CD4-positive, CD25-positive, alpha-beta regulatory T cell (primary cell): ENCODE results near the gene CTNNA2. TPM values are rescaled to one million over a fixed set of nuclear protein-coding genes. Genes with fewer than 3 reads are reported as not detected.

Source experiments
- ATAC-seq, 2 donors: fragments of 150-1000 bp; cut with Tn5 transposase; one replicate each; pipeline ENCODE4 v1.10.0; 2021; ENCODE audit warnings: low read depth in 2 of 2, moderate number of reproducible peaks in 2 of 2, moderate library complexity in 1 of 2
- DNase-seq, 3 donors: peaks; one replicate each; pipeline versions ENCODE4 v3.0.0 to v3.0.0-alpha.2; 2012 to 2022; ENCODE audit warnings: mixed read lengths in 1 of 3
- H3K27ac ChIP-seq: one replicate; pipeline ENCODE4 v1.7.0; 2013; ENCODE audit warnings: mild to moderate bottlenecking, low read length; ENCODE audit not compliant: insufficient read depth, poor library complexity, severe bottlenecking
- H3K27me3 ChIP-seq: one replicate; pipeline ENCODE4 v1.7.0; 2013; ENCODE audit warnings: low read length; ENCODE audit not compliant: control insufficient read depth, insufficient read depth
- H3K36me3 ChIP-seq: one replicate; pipeline ENCODE4 v1.7.0; 2013; ENCODE audit warnings: mild to moderate bottlenecking, low read length, moderate library complexity; ENCODE audit not compliant: control insufficient read depth, insufficient read depth
- H3K4me1 ChIP-seq: 2 replicates; pipeline ENCODE4 v1.7.0; 2013; ENCODE audit warnings: mild to moderate bottlenecking, low read length; ENCODE audit not compliant: insufficient read depth, control insufficient read depth, poor library complexity, severe bottlenecking
- H3K4me3 ChIP-seq: one replicate; pipeline ENCODE4 v1.7.0; 2013; ENCODE audit warnings: low read depth, mild to moderate bottlenecking, low read length, moderate library complexity
- H3K9me3 ChIP-seq, 2 experiments: 1 replicate in 1 of 2; 2 replicates in 1 of 2; pipeline ENCODE4 v1.7.0; 2013; ENCODE audit warnings: low read length in 2 of 2, mild to moderate bottlenecking in 1 of 2, moderate library complexity in 1 of 2; ENCODE audit not compliant: control insufficient read depth in 2 of 2
- H3K27ac Mint-ChIP-seq, 3 donors: one replicate each; pipeline ENCODE4 v1.8.0; 2020 to 2022; ENCODE audit warnings: mild to moderate bottlenecking in 3 of 3, mixed read lengths in 3 of 3, moderate library complexity in 2 of 3
- H3K27me3 Mint-ChIP-seq: one replicate; pipeline ENCODE4 v1.8.0; 2022; ENCODE audit warnings: mild to moderate bottlenecking, mixed read lengths
- H3K36me3 Mint-ChIP-seq: one replicate; pipeline ENCODE4 v1.8.0; 2020; ENCODE audit warnings: mixed read lengths
- H3K4me1 Mint-ChIP-seq, 4 donors: one replicate each; pipeline ENCODE4 v1.8.0; 2020 to 2022; ENCODE audit warnings: mixed read lengths in 4 of 4, mild to moderate bottlenecking in 1 of 4
- H3K4me3 Mint-ChIP-seq, 4 donors: one replicate each; pipeline ENCODE4 v1.8.0; 2020 to 2022; ENCODE audit warnings: mild to moderate bottlenecking in 4 of 4, mixed read lengths in 4 of 4, moderate library complexity in 3 of 4
- H3K9me3 Mint-ChIP-seq, 7 donors: one replicate each; pipeline ENCODE4 v1.8.0; 2020 to 2022; ENCODE audit warnings: mixed read lengths in 7 of 7, mild to moderate bottlenecking in 3 of 7, moderate library complexity in 2 of 7
- polyA plus RNA-seq, 4 donors: library from polyadenylated mRNA; unstranded; fragments of 300-500 nt; fragmentation: Illumina TruSeq; gene quantifications; one replicate each; pipeline ENCODE4 v1.2.3, GENCODE V29; 2021
- total RNA-seq: library from RNA; stranded (reverse); gene quantifications from one replicate; pipeline ENCODE4 v1.2.3, GENCODE V29; 2022

CTNNA2 gene
- total and polyA plus RNA-seq, 5 donors from 2014 or later: not detected

DNA sequence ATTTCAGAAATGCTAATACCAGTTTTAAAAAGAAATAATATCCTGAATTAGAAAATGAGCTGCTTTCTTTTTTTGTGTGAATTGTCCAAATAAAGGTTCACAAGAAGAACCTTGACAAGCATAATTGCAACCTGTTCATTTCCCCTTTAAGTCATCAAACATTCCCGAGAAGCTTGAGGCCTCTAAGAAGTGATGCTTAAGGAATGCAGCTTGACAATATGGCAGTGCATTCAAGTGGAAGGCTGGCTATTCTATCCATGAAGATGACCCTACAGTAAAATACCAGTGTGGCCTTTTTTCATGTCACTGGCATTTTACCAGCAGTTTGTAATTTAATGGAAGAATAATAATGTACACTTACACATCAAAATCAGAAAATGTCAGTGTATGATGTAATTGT is 216.7 kb downstream of the CTNNA2 start:
- H3K4me1 ChIP-seq: no peaks in the 10 kb centered on the region
- no peaks in the 10 kb centered on the region for H3K27me3 ChIP-seq
- H3K36me3 Mint-ChIP-seq: no peaks in the 10 kb centered on the region
- no peak for ATAC-seq
- no peak overlapping the region for H3K4me3 ChIP-seq
- no peaks in the 10 kb centered on the region for H3K36me3 ChIP-seq
- no peak overlapping the region for H3K27ac ChIP-seq
- no peaks in the 10 kb centered on the region for H3K27me3 Mint-ChIP-seq
- no peak for DNase-seq
- peaks cover 1 to 13% (median 4%) of the 10 kb centered on the region in 7 donors for H3K9me3 Mint-ChIP-seq
- H3K9me3 ChIP-seq: no peaks in the 10 kb centered on the region
- H3K4me3 Mint-ChIP-seq: no peak overlapping the region
- no peaks in the 10 kb centered on the region for H3K4me1 Mint-ChIP-seq
- H3K27ac Mint-ChIP-seq: no peak overlapping the region

DNA sequence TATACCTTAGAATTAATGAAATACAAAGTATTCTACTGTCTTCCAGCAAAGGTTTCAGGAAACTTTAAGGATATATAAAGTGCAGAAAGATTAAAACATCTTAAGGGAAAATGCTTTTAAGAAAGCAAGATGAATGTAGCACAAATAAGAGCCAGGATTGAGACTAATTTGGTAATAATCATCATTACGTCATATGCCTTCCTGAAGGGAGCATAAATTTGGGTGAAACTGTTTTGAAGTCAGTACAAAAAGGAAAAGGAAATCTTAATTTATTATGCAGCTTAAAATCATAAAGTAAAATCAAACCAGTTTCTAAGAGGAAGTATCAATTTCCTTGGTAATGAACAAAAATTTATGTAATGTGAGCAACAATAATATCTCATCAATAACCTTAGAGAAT is 221.7 kb downstream of the CTNNA2 start:
- Mint-ChIP-seq H3K36me3 (no peaks in the 10 kb centered on the region), H3K4me1 (no peaks in the 10 kb centered on the region), H3K27ac (no peak overlapping the region), H3K27me3 (no peaks in the 10 kb centered on the region), H3K4me3 (no peak overlapping the region), H3K9me3 (peaks cover 2 to 11% (median 4%) of the 10 kb centered on the region in 7 donors)
- ATAC-seq: no peak
- Histone ChIP-seq H3K36me3 (no peaks in the 10 kb centered on the region), H3K9me3 (no peaks in the 10 kb centered on the region), H3K4me1 (no peaks in the 10 kb centered on the region), H3K27me3 (no peaks in the 10 kb centered on the region), H3K4me3 (no peak overlapping the region), H3K27ac (no peak overlapping the region)
- DNase-seq: no peak

DNA sequence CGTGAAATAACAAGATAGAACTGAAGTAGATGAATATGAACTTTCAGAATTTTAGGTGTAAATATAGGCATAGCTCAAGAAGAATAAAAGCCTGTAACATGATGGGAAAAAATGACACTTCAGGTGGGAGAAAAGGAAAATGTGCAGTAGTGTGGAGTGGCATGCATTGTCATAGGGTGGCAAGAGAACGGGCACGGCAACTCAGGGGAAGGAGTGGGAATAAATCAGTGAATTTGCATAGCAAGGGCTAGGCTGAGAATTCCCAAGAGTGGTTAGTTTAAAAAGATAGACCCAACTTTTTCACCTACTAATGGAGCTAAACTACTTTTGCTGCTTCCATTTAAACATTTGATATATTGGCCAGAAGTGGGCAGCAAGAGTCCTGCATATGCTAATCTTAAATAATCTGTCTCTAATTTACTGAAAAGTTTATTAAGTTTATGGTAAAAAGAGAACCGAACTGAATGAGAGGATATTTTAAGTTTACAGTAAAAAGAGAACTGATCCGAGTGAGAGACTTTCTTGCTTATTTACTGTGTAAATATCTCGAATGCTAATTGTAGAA is 228.1 kb downstream of the CTNNA2 start:
- no peak for ATAC-seq
- Histone ChIP-seq H3K36me3 (no peaks in the 10 kb centered on the region), H3K27me3 (no peaks in the 10 kb centered on the region), H3K4me1 (no peaks in the 10 kb centered on the region), H3K4me3 (no peak overlapping the region), H3K9me3 (no peaks in the 10 kb centered on the region), H3K27ac (no peak overlapping the region)
- Mint-ChIP-seq H3K4me1 (no peaks in the 10 kb centered on the region), H3K27ac (no peak overlapping the region), H3K27me3 (no peaks in the 10 kb centered on the region), H3K36me3 (no peaks in the 10 kb centered on the region), H3K4me3 (no peak overlapping the region), H3K9me3 (peaks cover 0 to 18% (median 7%) of the 10 kb centered on the region in 7 donors)
- no peak for DNase-seq

DNA sequence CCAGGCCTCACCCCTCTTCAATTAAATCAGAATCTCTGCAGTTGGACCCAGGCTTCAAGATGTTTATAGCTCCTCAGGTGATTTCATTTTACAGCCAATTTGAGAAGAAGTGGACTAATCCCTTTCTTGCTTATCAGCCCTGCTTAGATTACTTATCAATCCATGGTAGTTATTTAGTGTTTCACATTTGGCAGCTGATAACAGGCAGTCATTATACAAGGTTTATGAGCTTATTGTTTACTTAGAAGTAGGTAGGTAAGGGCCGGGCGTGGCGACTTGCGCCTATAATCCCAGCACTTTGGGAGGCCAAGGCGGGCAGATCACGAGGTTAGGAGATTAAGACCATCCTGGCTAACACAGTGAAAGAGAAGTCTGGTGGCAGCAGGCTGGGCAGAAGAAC is 237.5 kb downstream of the CTNNA2 start:
- H3K4me1 Mint-ChIP-seq: peaks cover 0 to 4% (median 0%) of the 10 kb centered on the region in 4 donors
- ATAC-seq (no peak), DNase-seq (no peak)
- no peak overlapping the region for H3K4me3 Mint-ChIP-seq
- H3K9me3 Mint-ChIP-seq: peaks cover 4 to 17% (median 5%) of the 10 kb centered on the region in 7 donors
- no peaks in the 10 kb centered on the region for H3K27me3 Mint-ChIP-seq
- no peak overlapping the region for H3K27ac ChIP-seq
- H3K4me3 ChIP-seq: no peak overlapping the region
- no peak overlapping the region for H3K27ac Mint-ChIP-seq
- H3K36me3 ChIP-seq: no peaks in the 10 kb centered on the region
- no peaks in the 10 kb centered on the region for H3K36me3 Mint-ChIP-seq
- no peaks in the 10 kb centered on the region for H3K4me1 ChIP-seq
- peaks cover 1 to 8% of the 10 kb centered on the region in 2 experiments for H3K9me3 ChIP-seq
- no peaks in the 10 kb centered on the region for H3K27me3 ChIP-seq

DNA sequence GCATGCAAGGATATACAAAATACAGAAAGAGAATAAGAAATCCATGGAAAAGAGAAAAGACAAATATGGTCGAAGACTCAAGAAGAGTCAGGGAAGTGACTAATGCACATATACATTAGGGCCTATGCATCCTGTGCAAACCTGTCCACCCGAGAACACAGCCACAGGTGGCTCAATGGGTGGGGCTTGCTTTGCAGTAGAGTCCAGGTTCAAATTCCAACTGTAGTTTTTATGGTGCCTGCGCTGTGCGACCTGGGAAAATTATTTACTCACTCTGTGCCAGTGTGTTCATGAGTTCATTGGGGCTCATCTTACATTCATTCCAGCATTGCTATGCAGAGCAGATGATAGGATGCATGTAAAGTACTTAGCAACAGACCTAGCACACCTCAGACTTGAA is 244.7 kb downstream of the CTNNA2 start:
- H3K27me3 ChIP-seq: no peaks in the 10 kb centered on the region
- no peak overlapping the region for H3K4me3 ChIP-seq
- Mint-ChIP-seq H3K27me3 (no peaks in the 10 kb centered on the region), H3K36me3 (no peaks in the 10 kb centered on the region), H3K4me3 (no peak overlapping the region), H3K9me3 (peaks cover 3 to 14% (median 8%) of the 10 kb centered on the region in 7 donors), H3K4me1 (no peaks in the 10 kb centered on the region), H3K27ac (no peak overlapping the region)
- H3K4me1 ChIP-seq: no peaks in the 10 kb centered on the region
- no peak for ATAC-seq
- H3K27ac ChIP-seq: no peak overlapping the region
- no peak for DNase-seq
- peaks cover 3 to 5% of the 10 kb centered on the region in 2 experiments for H3K9me3 ChIP-seq
- H3K36me3 ChIP-seq: no peaks in the 10 kb centered on the region

DNA sequence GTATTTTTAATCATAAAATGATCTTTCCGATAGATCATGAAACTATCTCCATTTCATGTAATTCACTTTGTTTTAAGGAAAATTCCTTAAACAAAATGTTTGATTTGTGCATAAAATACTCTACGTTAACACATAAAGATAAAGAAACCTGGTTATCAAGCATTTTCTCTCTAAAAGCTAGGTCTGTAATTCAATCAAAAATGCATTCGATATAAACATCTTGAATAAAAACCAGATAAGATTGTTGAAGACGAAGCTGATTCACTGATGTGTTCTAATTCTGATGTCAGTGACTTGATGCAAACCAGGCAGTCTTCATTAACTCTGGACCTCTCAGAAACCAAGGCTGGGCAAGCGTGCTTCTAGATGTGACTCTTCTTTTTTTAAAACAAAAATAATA is 245.2 kb downstream of the CTNNA2 start:
- Mint-ChIP-seq H3K27ac (no peak overlapping the region), H3K36me3 (no peaks in the 10 kb centered on the region), H3K27me3 (no peaks in the 10 kb centered on the region), H3K9me3 (peaks cover 2 to 11% (median 7%) of the 10 kb centered on the region in 7 donors), H3K4me1 (no peaks in the 10 kb centered on the region), H3K4me3 (no peak overlapping the region)
- H3K27ac ChIP-seq: no peak overlapping the region
- no peaks in the 10 kb centered on the region for H3K4me1 ChIP-seq
- H3K36me3 ChIP-seq: no peaks in the 10 kb centered on the region
- H3K4me3 ChIP-seq: no peak overlapping the region
- DNase-seq (no peak), ATAC-seq (no peak)
- H3K9me3 ChIP-seq: peaks cover 3 to 5% of the 10 kb centered on the region in 2 experiments
- no peaks in the 10 kb centered on the region for H3K27me3 ChIP-seq

DNA sequence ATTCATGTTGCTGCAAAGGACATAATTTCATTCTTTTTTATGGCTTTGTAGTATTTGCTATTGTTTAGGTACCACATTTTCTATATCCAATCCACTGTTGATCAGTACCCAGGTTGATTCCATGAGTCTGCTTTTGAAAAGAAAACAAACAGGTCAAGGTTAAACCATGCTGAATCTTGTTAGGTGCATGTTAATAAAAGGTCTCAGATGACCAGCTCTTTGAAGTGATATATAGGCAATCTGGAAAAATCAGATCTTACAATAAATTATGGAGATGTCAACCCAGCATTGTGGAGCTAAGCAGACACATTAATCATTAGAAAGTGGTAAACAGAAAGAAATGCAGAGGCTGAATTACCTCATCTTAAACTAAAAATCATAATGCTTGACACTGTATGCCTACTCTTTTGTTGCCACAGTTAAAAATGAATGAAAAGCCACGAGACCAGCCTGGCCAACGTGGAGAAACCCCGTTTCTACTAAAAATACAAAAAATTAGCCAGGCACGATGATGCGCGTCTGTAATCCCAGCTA is 246.0 kb downstream of the CTNNA2 start:
- no peak overlapping the region for H3K4me3 ChIP-seq
- no peak for DNase-seq
- Mint-ChIP-seq H3K27ac (no peak overlapping the region), H3K4me3 (no peak overlapping the region), H3K4me1 (no peaks in the 10 kb centered on the region), H3K36me3 (no peaks in the 10 kb centered on the region), H3K27me3 (no peaks in the 10 kb centered on the region), H3K9me3 (peaks cover 2 to 11% (median 6%) of the 10 kb centered on the region in 7 donors)
- H3K4me1 ChIP-seq: no peaks in the 10 kb centered on the region
- H3K27me3 ChIP-seq: no peaks in the 10 kb centered on the region
- ATAC-seq: no peak
- peaks cover 3 to 5% of the 10 kb centered on the region in 2 experiments for H3K9me3 ChIP-seq
- H3K27ac ChIP-seq: no peak overlapping the region
- H3K36me3 ChIP-seq: no peaks in the 10 kb centered on the region

DNA sequence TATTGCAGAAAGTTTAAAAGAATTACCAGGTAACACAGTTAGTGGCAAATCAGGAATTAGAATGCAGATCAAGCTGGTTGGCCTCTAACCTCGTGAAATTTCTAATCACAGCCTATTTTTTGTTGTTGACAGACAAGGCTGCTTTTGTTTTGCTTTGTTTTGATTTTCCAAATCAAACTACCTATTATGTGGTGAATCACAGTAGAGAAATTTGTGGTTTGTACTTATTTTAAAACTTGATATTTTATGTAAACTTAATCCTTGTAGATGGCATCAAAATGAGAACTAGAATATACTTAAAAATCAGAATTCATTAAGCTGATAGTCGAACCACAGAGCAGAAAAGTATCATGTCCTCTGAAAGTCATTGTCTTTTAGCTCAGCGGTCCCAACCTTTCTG is 258.1 kb downstream of the CTNNA2 start:
- Mint-ChIP-seq H3K4me1 (no peaks in the 10 kb centered on the region), H3K27ac (no peak overlapping the region), H3K9me3 (peaks cover 0 to 26% (median 6%) of the 10 kb centered on the region in 7 donors), H3K27me3 (no peaks in the 10 kb centered on the region), H3K4me3 (no peak overlapping the region), H3K36me3 (no peaks in the 10 kb centered on the region)
- Histone ChIP-seq H3K4me1 (no peaks in the 10 kb centered on the region), H3K4me3 (no peak overlapping the region), H3K36me3 (no peaks in the 10 kb centered on the region), H3K27ac (no peak overlapping the region), H3K9me3 (peaks cover 0 to 7% of the 10 kb centered on the region in 2 experiments), H3K27me3 (no peaks in the 10 kb centered on the region)
- DNase-seq (no peak), ATAC-seq (no peak)
